Muscle of leg (tissue), 11 donors: ENCODE results near the gene ACOT8. TPM values are rescaled to one million over a fixed set of nuclear protein-coding genes. Genes with fewer than 3 reads are reported as not detected.
"Not testable (repeated sequence)": the region's sequence is repeated elsewhere in the genome, so short reads cannot be mapped to it uniquely, and the experiment has no call there.

Source experiments
- DNase-seq: peaks from one replicate; pipeline ENCODE4 v3.0.0; 2013
- H3K27ac ChIP-seq: one replicate; pipeline ENCODE4 v1.5.1; 2013; ENCODE audit warnings: mild to moderate bottlenecking, low read length, control low read depth
- H3K27me3 ChIP-seq: one replicate; pipeline ENCODE4 v1.6.1; 2013; ENCODE audit warnings: low read length; ENCODE audit not compliant: control insufficient read depth, insufficient read depth
- H3K36me3 ChIP-seq: one replicate; pipeline ENCODE4 v1.6.1; 2013; ENCODE audit warnings: low read length; ENCODE audit not compliant: control insufficient read depth, insufficient read depth
- H3K4me1 ChIP-seq: one replicate; pipeline ENCODE4 v1.6.1; 2013; ENCODE audit warnings: low read length; ENCODE audit not compliant: control insufficient read depth, insufficient read depth
- H3K4me3 ChIP-seq: one replicate; pipeline ENCODE4 v1.5.1; 2013; ENCODE audit warnings: low read length, control low read depth
- H3K9me3 ChIP-seq: replicated peaks from 2 replicates; pipeline ENCODE4 v1.6.1; 2013; ENCODE audit warnings: low read depth, low read length; ENCODE audit not compliant: control insufficient read depth
- WGBS: methylation state at CpG from one replicate; pipeline ENCODE4 v1.1.5; 2013; ENCODE audit warnings: missing lambda C conversion rate; ENCODE audit not compliant: insufficient coverage; 5-methylcytosine and 5-hydroxymethylcytosine counted together
- polyA plus RNA-seq, 8 donors: library from polyadenylated mRNA; unstranded; fragments of 120-200 nt; gene quantifications; one replicate each; pipeline versions ENCODE4 v1.2.1 to v1.2.3, GENCODE V29; 2013; ENCODE audit warnings: inconsistent platforms in 1 of 8, low replicate concordance in 1 of 8; ENCODE audit not compliant: insufficient read length in 8 of 8, insufficient read depth in 1 of 8
- total RNA-seq: library from RNA; stranded (reverse); fragments of 120-200 nt; gene quantifications from one replicate; pipeline ENCODE4 v1.2.4, GENCODE V29; 2013

Gene ACOT8
- total and polyA plus RNA-seq, 9 donors: 16.8 to 22.5 (median 19.5) TPM

GRCh38 chr20:45887346-45887715, 30.1 kb upstream of the ACOT8 start, which contains the start of gene SPATA25:
SPATA25 (minus strand) TSS chr20:45887622; CDS start chr20:45887590, 32 bp downstream.
- peaks cover 31% of the 10 kb centered on the region for H3K4me1 ChIP-seq
- H3K36me3 ChIP-seq: peaks cover 48% of the 10 kb centered on the region
- H3K4me3 ChIP-seq: no peak within 1 kb of the TSS
- H3K27ac ChIP-seq: no peak within 1 kb of the TSS
- DNase-seq: no peak
- no peaks in the 10 kb centered on the region for H3K9me3 ChIP-seq
- H3K27me3 ChIP-seq: no peaks in the 10 kb centered on the region
- WGBS: no CpG with 5 or more reads among the region's 8 CpGs

- peaks cover 26% of the 10 kb centered on the region for H3K4me1 ChIP-seq
Observed at GRCh38 chr20:45886590-45887345, 29.6 kb upstream of the ACOT8 start.

GRCh38 chr20:45883100-45883469, 25.9 kb upstream of the ACOT8 start:
- Histone ChIP-seq H3K27ac (no peak overlapping the region), H3K36me3 (peaks cover 42% of the 10 kb centered on the region), H3K4me1 (peaks cover 11% of the 10 kb centered on the region), H3K4me3 (no peak overlapping the region), H3K27me3 (no peaks in the 10 kb centered on the region), H3K9me3 (no peaks in the 10 kb centered on the region)
- WGBS: 85% methylated on average over 9 of the region's 9 CpGs
- no peak for DNase-seq

More at GRCh38 chr20:45886590-45887345, 29.6 kb upstream of the ACOT8 start:
- Histone ChIP-seq H3K9me3 (no peaks in the 10 kb centered on the region), H3K36me3 (peaks cover 49% of the 10 kb centered on the region), H3K27me3 (no peaks in the 10 kb centered on the region), H3K27ac (no peak overlapping the region), H3K4me3 (no peak overlapping the region)
- WGBS: 90% methylated on average over 14 of the region's 19 CpGs
- no peak for DNase-seq

GRCh38 chr20:45882469-45883099, 25.4 kb upstream of the ACOT8 start:
- H3K4me3 ChIP-seq: no peak overlapping the region
- H3K27me3 ChIP-seq: no peaks in the 10 kb centered on the region
- H3K9me3 ChIP-seq: no peaks in the 10 kb centered on the region
- peaks cover 11% of the 10 kb centered on the region for H3K4me1 ChIP-seq
- 97% methylated on average over 4 of the region's 4 CpGs for WGBS
- no peak overlapping the region for H3K27ac ChIP-seq
- DNase-seq: no peak
- H3K36me3 ChIP-seq: peaks cover 47% of the 10 kb centered on the region

- Histone ChIP-seq H3K4me1 (peaks cover 6% of the 10 kb centered on the region), H3K27me3 (no peaks in the 10 kb centered on the region), H3K9me3 (no peaks in the 10 kb centered on the region), H3K27ac (peak within 1 kb of the TSS; percentile 88), H3K4me3 (peak within 1 kb of the TSS; percentile 75), H3K36me3 (peaks cover 46% of the 10 kb centered on the region)
- WGBS: under 1% methylated on average over 17 of the region's 23 CpGs
- peak; percentile 100 for DNase-seq
Observed at GRCh38 chr20:45880988-45881788, 24.0 kb upstream of the ACOT8 start, which contains the start of gene ZSWIM1. ZSWIM1 (plus strand) TSS chr20:45881227; CDS start chr20:45882593, 1,366 bp downstream.

- Histone ChIP-seq H3K4me1 (peaks cover 3% of the 10 kb centered on the region), H3K4me3 (no peak overlapping the region), H3K27ac (no peak overlapping the region), H3K36me3 (peaks cover 28% of the 10 kb centered on the region), H3K9me3 (no peaks in the 10 kb centered on the region), H3K27me3 (no peaks in the 10 kb centered on the region)
- DNase-seq: peak; percentile 84
- WGBS: 82% methylated on average over 11 of the region's 13 CpGs
Observed at GRCh38 chr20:45878076-45878761, 21.0 kb upstream of the ACOT8 start.

- Histone ChIP-seq H3K27me3 (no peaks in the 10 kb centered on the region), H3K4me3 (no peak overlapping the region), H3K36me3 (peaks cover 23% of the 10 kb centered on the region), H3K4me1 (no peaks in the 10 kb centered on the region), H3K9me3 (no peaks in the 10 kb centered on the region), H3K27ac (no peak overlapping the region)
- 78% methylated on average over 3 of the region's 4 CpGs for WGBS
- DNase-seq: no peak
Observed at GRCh38 chr20:45874576-45874975, 17.4 kb upstream of the ACOT8 start.

GRCh38 chr20:45874104-45874481, 16.9 kb upstream of the ACOT8 start:
- not testable (repeated sequence) for H3K4me1 ChIP-seq, DNase-seq, H3K27ac ChIP-seq, H3K9me3 ChIP-seq, H3K4me3 ChIP-seq, H3K27me3 ChIP-seq
- H3K36me3 ChIP-seq: peaks cover 23% of the 10 kb centered on the region
- WGBS: 93% methylated on average over 8 of the region's 10 CpGs

GRCh38 chr20:45873409-45874103, 16.4 kb upstream of the ACOT8 start:
- Histone ChIP-seq H3K4me3 (no peak overlapping the region), H3K9me3 (no peaks in the 10 kb centered on the region), H3K36me3 (peaks cover 23% of the 10 kb centered on the region), H3K27me3 (no peaks in the 10 kb centered on the region), H3K4me1 (no peaks in the 10 kb centered on the region), H3K27ac (no peak overlapping the region)
- WGBS: no CpG with 5 or more reads among the region's 1 CpG
- DNase-seq: no peak
